ENCODE measurements around the gene VPS51.
A peak's percentile ranks its signal among the peaks of the same experiment; 100 is the strongest.

DNA sequence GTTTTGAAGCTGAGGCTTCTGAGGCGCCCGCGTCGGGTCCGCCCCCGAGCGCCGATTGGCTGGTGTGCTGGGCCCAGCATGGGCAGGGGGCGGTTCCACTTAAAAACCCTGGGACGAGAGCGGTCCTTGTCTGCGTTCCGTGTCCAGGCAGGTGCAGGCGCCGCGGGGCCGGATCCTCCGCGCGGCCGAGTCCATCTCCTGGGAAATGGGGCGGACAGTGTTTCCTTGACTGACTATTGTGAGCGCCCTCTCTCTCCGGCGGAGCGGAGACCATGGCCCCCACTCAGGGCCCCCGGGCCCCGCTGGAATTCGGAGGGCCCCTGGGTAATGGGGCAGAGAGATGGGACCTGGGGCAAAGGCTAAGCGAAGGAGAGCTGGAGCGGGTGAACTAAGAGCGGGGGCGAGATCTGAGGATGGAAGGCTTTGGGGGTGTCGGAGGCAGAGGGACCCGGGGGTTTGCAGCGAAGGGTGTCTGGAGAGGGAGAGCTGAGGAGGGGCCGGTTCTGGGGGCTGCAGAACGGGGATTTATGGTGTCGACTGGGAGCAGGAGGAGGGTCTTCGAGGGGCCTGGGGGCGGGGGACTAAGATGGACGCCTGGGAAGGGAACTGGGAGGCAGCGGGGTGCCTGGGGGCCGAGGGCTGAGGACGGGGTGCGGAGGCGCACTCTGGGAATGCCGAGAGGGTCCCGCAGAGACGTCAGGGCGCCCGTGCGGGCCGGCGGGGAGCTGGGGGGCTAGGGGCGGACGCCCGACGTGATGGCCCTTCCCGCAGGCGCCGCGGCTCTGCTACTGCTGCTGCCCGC lies 15.9 kb downstream of the VPS51 start, which contains the start of gene TM7SF2:
- TF ChIP-seq, protein P1, sequence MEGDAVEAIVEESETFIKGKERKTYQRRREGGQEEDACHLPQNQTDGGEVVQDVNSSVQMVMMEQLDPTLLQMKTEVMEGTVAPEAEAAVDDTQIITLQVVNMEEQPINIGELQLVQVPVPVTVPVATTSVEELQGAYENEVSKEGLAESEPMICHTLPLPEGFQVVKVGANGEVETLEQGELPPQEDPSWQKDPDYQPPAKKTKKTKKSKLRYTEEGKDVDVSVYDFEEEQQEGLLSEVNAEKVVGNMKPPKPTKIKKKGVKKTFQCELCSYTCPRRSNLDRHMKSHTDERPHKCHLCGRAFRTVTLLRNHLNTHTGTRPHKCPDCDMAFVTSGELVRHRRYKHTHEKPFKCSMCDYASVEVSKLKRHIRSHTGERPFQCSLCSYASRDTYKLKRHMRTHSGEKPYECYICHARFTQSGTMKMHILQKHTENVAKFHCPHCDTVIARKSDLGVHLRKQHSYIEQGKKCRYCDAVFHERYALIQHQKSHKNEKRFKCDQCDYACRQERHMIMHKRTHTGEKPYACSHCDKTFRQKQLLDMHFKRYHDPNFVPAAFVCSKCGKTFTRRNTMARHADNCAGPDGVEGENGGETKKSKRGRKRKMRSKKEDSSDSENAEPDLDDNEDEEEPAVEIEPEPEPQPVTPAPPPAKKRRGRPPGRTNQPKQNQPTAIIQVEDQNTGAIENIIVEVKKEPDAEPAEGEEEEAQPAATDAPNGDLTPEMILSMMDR (IDR thresholded peaks at IDR 0.05 in 2 of 3, conservative IDR thresholded peaks at IDR 0.05 in 1 of 3; ENCODE audit: control insufficient read depth in 2 of 3, extremely low read depth in 1 of 3, insufficient read depth in 1 of 3, low read depth in 3 of 3, low read length in 3 of 3): no peak
- TF ChIP-seq, protein P2, sequence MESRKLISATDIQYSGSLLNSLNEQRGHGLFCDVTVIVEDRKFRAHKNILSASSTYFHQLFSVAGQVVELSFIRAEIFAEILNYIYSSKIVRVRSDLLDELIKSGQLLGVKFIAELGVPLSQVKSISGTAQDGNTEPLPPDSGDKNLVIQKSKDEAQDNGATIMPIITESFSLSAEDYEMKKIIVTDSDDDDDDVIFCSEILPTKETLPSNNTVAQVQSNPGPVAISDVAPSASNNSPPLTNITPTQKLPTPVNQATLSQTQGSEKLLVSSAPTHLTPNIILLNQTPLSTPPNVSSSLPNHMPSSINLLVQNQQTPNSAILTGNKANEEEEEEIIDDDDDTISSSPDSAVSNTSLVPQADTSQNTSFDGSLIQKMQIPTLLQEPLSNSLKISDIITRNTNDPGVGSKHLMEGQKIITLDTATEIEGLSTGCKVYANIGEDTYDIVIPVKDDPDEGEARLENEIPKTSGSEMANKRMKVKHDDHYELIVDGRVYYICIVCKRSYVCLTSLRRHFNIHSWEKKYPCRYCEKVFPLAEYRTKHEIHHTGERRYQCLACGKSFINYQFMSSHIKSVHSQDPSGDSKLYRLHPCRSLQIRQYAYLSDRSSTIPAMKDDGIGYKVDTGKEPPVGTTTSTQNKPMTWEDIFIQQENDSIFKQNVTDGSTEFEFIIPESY (IDR thresholded peaks at IDR 0.05): no peak
- TF ChIP-seq SIN3A (IDR thresholded peaks at IDR 0.05; ENCODE audit: low read depth, low read length): no peak
- peak; percentile 97 for TF ChIP-seq POLR2A (IDR thresholded peaks at IDR 0.05; ENCODE audit: low read depth, low read length)
- peak; percentile 60; the same call in 1 of the 2 replicates for TF ChIP-seq RFX5 (IDR thresholded peaks at IDR 0.05; ENCODE audit: low read depth, low read length)
- TF ChIP-seq, protein P3, sequence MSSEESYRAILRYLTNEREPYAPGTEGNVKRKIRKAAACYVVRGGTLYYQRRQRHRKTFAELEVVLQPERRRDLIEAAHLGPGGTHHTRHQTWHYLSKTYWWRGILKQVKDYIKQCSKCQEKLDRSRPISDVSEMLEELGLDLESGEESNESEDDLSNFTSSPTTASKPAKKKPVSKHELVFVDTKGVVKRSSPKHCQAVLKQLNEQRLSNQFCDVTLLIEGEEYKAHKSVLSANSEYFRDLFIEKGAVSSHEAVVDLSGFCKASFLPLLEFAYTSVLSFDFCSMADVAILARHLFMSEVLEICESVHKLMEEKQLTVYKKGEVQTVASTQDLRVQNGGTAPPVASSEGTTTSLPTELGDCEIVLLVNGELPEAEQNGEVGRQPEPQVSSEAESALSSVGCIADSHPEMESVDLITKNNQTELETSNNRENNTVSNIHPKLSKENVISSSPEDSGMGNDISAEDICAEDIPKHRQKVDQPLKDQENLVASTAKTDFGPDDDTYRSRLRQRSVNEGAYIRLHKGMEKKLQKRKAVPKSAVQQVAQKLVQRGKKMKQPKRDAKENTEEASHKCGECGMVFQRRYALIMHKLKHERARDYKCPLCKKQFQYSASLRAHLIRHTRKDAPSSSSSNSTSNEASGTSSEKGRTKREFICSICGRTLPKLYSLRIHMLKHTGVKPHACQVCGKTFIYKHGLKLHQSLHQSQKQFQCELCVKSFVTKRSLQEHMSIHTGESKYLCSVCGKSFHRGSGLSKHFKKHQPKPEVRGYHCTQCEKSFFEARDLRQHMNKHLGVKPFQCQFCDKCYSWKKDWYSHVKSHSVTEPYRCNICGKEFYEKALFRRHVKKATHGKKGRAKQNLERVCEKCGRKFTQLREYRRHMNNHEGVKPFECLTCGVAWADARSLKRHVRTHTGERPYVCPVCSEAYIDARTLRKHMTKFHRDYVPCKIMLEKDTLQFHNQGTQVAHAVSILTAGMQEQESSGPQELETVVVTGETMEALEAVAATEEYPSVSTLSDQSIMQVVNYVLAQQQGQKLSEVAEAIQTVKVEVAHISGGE (CRISPR knock-in tag; IDR thresholded peaks at IDR 0.05): no peak

Data from GM12878 (cell line).